Measurements from ENCODE around the gene CASP5.
A peak's percentile ranks its signal among the peaks of the same experiment; 100 is the strongest.

The CASP5 gene

GRCh38 chr11:105033343-105033742 lies 10.4 kb upstream of the CASP5 start:
- DNase-seq = no peak

- no peak for DNase-seq
These were observed 9.5 kb upstream of the CASP5 start for GRCh38 chr11:105032495-105032894.

- DNase-seq = no peak
These were observed 4.7 kb upstream of the CASP5 start for GRCh38 chr11:105027678-105028077.

GRCh38 chr11:105024394-105024793 lies 1.4 kb upstream of the CASP5 start:
- no peak for DNase-seq

- no peak for DNase-seq
These were observed 441 bp downstream of the CASP5 start for GRCh38 chr11:105022527-105022926.

- DNase-seq = no peak
These were observed 15.5 kb downstream of the CASP5 start for GRCh38 chr11:105007463-105007862.

- no peak for DNase-seq
These were observed 17.5 kb downstream of the CASP5 start for GRCh38 chr11:105005451-105005845.

GRCh38 chr11:105004021-105004420 lies 18.9 kb downstream of the CASP5 start:
- DNase-seq = no peak

- DNase-seq = no peak
These were observed 19.8 kb downstream of the CASP5 start for GRCh38 chr11:105003151-105003550.

GRCh38 chr11:105000797-105001196 lies 22.2 kb downstream of the CASP5 start:
- DNase-seq = peak; percentile 4 to 53 (median 24)

GRCh38 chr11:105000167-105000566 lies 22.8 kb downstream of the CASP5 start:
- peak in 1 of 5 experiments; percentile 21 for DNase-seq

GRCh38 chr11:104999721-105000120 lies 23.2 kb downstream of the CASP5 start:
- DNase-seq = no peak

GRCh38 chr11:104997288-104997687 lies 25.7 kb downstream of the CASP5 start:
- no peak for DNase-seq

- DNase-seq = no peak
These were observed 28.0 kb downstream of the CASP5 start for GRCh38 chr11:104995001-104995408.

- no peak for DNase-seq
These were observed 30.2 kb downstream of the CASP5 start for GRCh38 chr11:104992781-104993180.

GRCh38 chr11:104991994-104992393 lies 31.0 kb downstream of the CASP5 start:
- DNase-seq = no peak

- DNase-seq = no peak
These were observed 38.2 kb downstream of the CASP5 start for GRCh38 chr11:104984808-104985207.

- DNase-seq = no peak
These were observed 43.1 kb downstream of the CASP5 start for GRCh38 chr11:104979839-104980238.

GRCh38 chr11:104973616-104974015 lies 49.4 kb downstream of the CASP5 start:
- DNase-seq = no peak

- DNase-seq = peak in 1 of 5 experiments; percentile 7
These were observed 50.0 kb downstream of the CASP5 start for GRCh38 chr11:104972924-104973323.

- no peak for DNase-seq
These were observed 52.2 kb downstream of the CASP5 start for GRCh38 chr11:104970756-104971155.

- no peak for DNase-seq
These were observed 53.9 kb downstream of the CASP5 start for GRCh38 chr11:104968856-104969776.

- DNase-seq = peak in 2 of 5 experiments; percentile 49 to 65
These were observed 54.6 kb downstream of the CASP5 start, which contains the start of gene CASP4 for GRCh38 chr11:104968355-104968855. CASP4 (minus strand) TSS chr11:104968574; CDS start chr11:104968525, 49 bp downstream.

Data from T-helper 2 cell (primary cell).